PC-3 (cell line): ENCODE data around the gene MROH2A. TPM values are rescaled to one million over a fixed set of nuclear protein-coding genes. Genes with fewer than 3 reads are reported as not detected.
A peak's percentile ranks its signal among the peaks of the same experiment; 100 is the strongest.

Experiments
- ATAC-seq: fragments of 200-7000 bp; cut with Tn5 transposase; 2 replicates; pipeline ENCODE4 v1.9.1; 2020; ENCODE audit warnings: mild to moderate bottlenecking, moderate library complexity
- BruUV-seq: library from RNA; stranded (reverse); fragments of 400-500 nt; replicated peaks from 2 replicates; lab custom pipeline; 2021; lab: Mats Ljungman, UMichigan
- CTCF ChIA-PET: fragments of 300-600 bp; sonication (Branson Sonifier 250); formaldehyde crosslinking; loops from one replicate; lab custom pipeline; 2022; ENCODE audit warnings: antibody characterized with exemption; lab: Charles Lee
- POLR2A ChIA-PET: fragments of 300-600 bp; sonication (Branson Sonifier 250); formaldehyde crosslinking; loops from one replicate; lab custom pipeline; 2022; ENCODE audit warnings: antibody characterized with exemption; ENCODE audit not compliant: unreplicated experiment; lab: Charles Lee
- DNase-seq: peaks from one replicate; pipeline ENCODE4 v3.0.0-alpha.2; 2015
- H2AFZ ChIP-seq: fragments of 300-600 bp; sonication (generic); 2 replicates; pipeline ENCODE4 v1.6.0; 2016; ENCODE audit warnings: antibody characterized with exemption, low read length
- H3F3A ChIP-seq: fragments of 300-600 bp; sonication (generic); one replicate; pipeline ENCODE4 v1.6.0; 2017; ENCODE audit warnings: antibody characterized with exemption, low read length, control low read depth, mild to moderate bottlenecking; ENCODE audit not compliant: unreplicated experiment
- H3K27ac ChIP-seq: fragments of 300-600 bp; sonication (generic); 2 replicates; pipeline ENCODE4 v1.5.1; 2016; ENCODE audit warnings: mild to moderate bottlenecking, low read length
- H3K27me3 ChIP-seq: fragments of 300-600 bp; sonication (generic); 2 replicates; pipeline ENCODE4 v1.6.1; 2016; ENCODE audit warnings: low read length, mixed read lengths
- H3K36me3 ChIP-seq: fragments of 300-600 bp; sonication (generic); 2 replicates; pipeline ENCODE4 v1.6.1; 2016; ENCODE audit warnings: low read depth, mixed run types, low read length, mixed read lengths
- H3K4me1 ChIP-seq: fragments of 300-600 bp; sonication (generic); 2 replicates; pipeline ENCODE4 v1.5.1; 2016; ENCODE audit warnings: low read length; ENCODE audit not compliant: insufficient read depth
- H3K4me2 ChIP-seq: fragments of 300-600 bp; sonication (generic); 2 replicates; pipeline ENCODE4 v1.6.0; 2016; ENCODE audit warnings: low read length
- H3K4me3 ChIP-seq: fragments of 300-600 bp; sonication (generic); 2 replicates; pipeline ENCODE4 v1.5.1; 2016; ENCODE audit warnings: mild to moderate bottlenecking, low read length, mixed read lengths
- H3K79me2 ChIP-seq: fragments of 300-600 bp; sonication (generic); 2 replicates; pipeline ENCODE4 v1.6.1; 2017; ENCODE audit warnings: low read length, mixed read lengths
- H3K9ac ChIP-seq: fragments of 300-600 bp; sonication (generic); 2 replicates; pipeline ENCODE4 v1.6.0; 2016; ENCODE audit warnings: mild to moderate bottlenecking, low read length
- H3K9me2 ChIP-seq: fragments of 300-600 bp; sonication (generic); replicated peaks from 2 replicates; pipeline ENCODE4 v1.6.1; 2016; ENCODE audit warnings: mixed run types, low read length, mixed read lengths
- H3K9me3 ChIP-seq: fragments of 300-600 bp; sonication (generic); 2 replicates; pipeline ENCODE4 v1.6.1; 2016; ENCODE audit warnings: low read length, mixed read lengths
- H4K20me1 ChIP-seq: fragments of 300-600 bp; sonication (generic); 2 replicates; pipeline ENCODE4 v1.6.1; 2016; ENCODE audit warnings: low read length, mixed read lengths
- CTCF ChIP-seq: fragments of 300-600 bp; sonication (generic); conservative IDR thresholded peaks from 2 replicates; pipeline ENCODE4 v1.5.1; 2017; ENCODE audit warnings: antibody characterized with exemption, low read depth, mild to moderate bottlenecking, low read length
- EZH2 ChIP-seq: fragments of 300-600 bp; sonication (generic); IDR thresholded peaks from one replicate; pipeline ENCODE4 v1.6.1; 2017; ENCODE audit warnings: antibody characterized with exemption, mild to moderate bottlenecking, low read length; ENCODE audit not compliant: unreplicated experiment
- EZH2phosphoT487 ChIP-seq: fragments of 300-600 bp; sonication (generic); IDR thresholded peaks from 2 replicates; pipeline ENCODE4 v1.6.1; 2018; ENCODE audit warnings: mild to moderate bottlenecking, antibody characterized with exemption, low read length, borderline replicate concordance
- intact Hi-C: fragments of 100-400 bp; cut with micrococcal nuclease; formaldehyde crosslinking; loops from 2 replicates; pipeline ENCODE4 v1.9.0; 2023
- total RNA-seq: library from RNA; depleted of rRNA; stranded (reverse); fragments of >200 nt; gene quantifications from 2 replicates; pipeline ENCODE4 v1.2.3, GENCODE V29; 2014

Gene MROH2A
- total RNA-seq, 1 experiment from 2014 or later: not detected

GRCh38 chr2:233862261-233862768, 84.2 kb downstream of the MROH2A start:
- Histone ChIP-seq H3F3A (no peaks in the 10 kb centered on the region), H2AFZ (no peak overlapping the region), H3K4me2 (no peak overlapping the region), H3K9me2 (no peaks in the 10 kb centered on the region), H3K27ac (no peak overlapping the region), H4K20me1 (no peaks in the 10 kb centered on the region), H3K27me3 (no peaks in the 10 kb centered on the region), H3K9me3 (no peaks in the 10 kb centered on the region), H3K36me3 (0 out of 2 replicates have a peak, but pooled peaks cover 12% of the 10 kb centered on the region), H3K79me2 (peaks cover 27% of the 10 kb centered on the region), H3K4me1 (0 out of 2 replicates have a peak, but pooled peaks cover 9% of the 10 kb centered on the region), H3K4me3 (no peak overlapping the region), H3K9ac (no peak overlapping the region)
- no TSS peak for BruUV-seq
- CTCF ChIA-PET: no interaction called here
- intact Hi-C loops: loop anchor here (5.0 kb wide), 1 partner anchor 35 kb away; no protein-coding TSS in a partner anchor
- TF ChIP-seq EZH2phosphoT487: no peak
- no peak for TF ChIP-seq EZH2
- ATAC-seq (no peak), DNase-seq (no peak)
- POLR2A ChIA-PET: no interaction called here

GRCh38 chr2:233865838-233866237, 87.7 kb downstream of the MROH2A start:
- DNase-seq (peak; percentile 10), ATAC-seq (no peak)
- Histone ChIP-seq H3K9me2 (no peaks in the 10 kb centered on the region), H3K27ac (no peak overlapping the region), H3K27me3 (no peaks in the 10 kb centered on the region), H3K4me1 (0 out of 2 replicates have a peak, but pooled peaks cover 9% of the 10 kb centered on the region), H3K4me3 (peak overlapping the region; percentile 15; the same call in 1 of the 2 replicates), H4K20me1 (no peaks in the 10 kb centered on the region), H3K79me2 (peaks cover 34% of the 10 kb centered on the region), H3F3A (no peaks in the 10 kb centered on the region), H3K36me3 (0 out of 2 replicates have a peak, but pooled peaks cover 12% of the 10 kb centered on the region), H3K9ac (no peak overlapping the region), H3K4me2 (peak overlapping the region; percentile 39), H2AFZ (no peak overlapping the region), H3K9me3 (no peaks in the 10 kb centered on the region)
- CTCF ChIA-PET: no interaction called here
- no TSS peak for BruUV-seq
- TF ChIP-seq EZH2phosphoT487: no peak
- TF ChIP-seq CTCF: peak; percentile 60
- no peak for TF ChIP-seq EZH2
- POLR2A ChIA-PET: no interaction called here
- intact Hi-C loops: no loop called here

- no TSS peak for BruUV-seq
- ATAC-seq: no peak
Measured at GRCh38 chr2:233866479-233866878, 88.3 kb downstream of the MROH2A start.

More at GRCh38 chr2:233866479-233866878, 88.3 kb downstream of the MROH2A start:
- Histone ChIP-seq H3K9ac (no peak overlapping the region), H3K27me3 (no peaks in the 10 kb centered on the region), H3K4me2 (no peak overlapping the region), H3K9me2 (no peaks in the 10 kb centered on the region), H3K4me1 (0 out of 2 replicates have a peak, but pooled peaks cover 9% of the 10 kb centered on the region), H3K79me2 (peaks cover 34% of the 10 kb centered on the region), H2AFZ (no peak overlapping the region), H3K36me3 (0 out of 2 replicates have a peak, but pooled peaks cover 12% of the 10 kb centered on the region), H4K20me1 (no peaks in the 10 kb centered on the region), H3F3A (no peaks in the 10 kb centered on the region), H3K9me3 (no peaks in the 10 kb centered on the region), H3K4me3 (no peak overlapping the region), H3K27ac (no peak overlapping the region)
- CTCF ChIA-PET: no interaction called here
- TF ChIP-seq EZH2 (no peak), EZH2phosphoT487 (no peak), CTCF (no peak)
- DNase-seq: no peak
- POLR2A ChIA-PET: no interaction called here
- intact Hi-C loops: no loop called here
